K562 (cell line): ENCODE data around the gene PEX11A. TPM values are rescaled to one million over a fixed set of nuclear protein-coding genes. Genes with fewer than 3 reads are reported as not detected.

ENCODE experiments used
- CXXC5 ChIP-seq: fragments of 250-450 bp; sonication (Bioruptor Pico); IDR thresholded peaks from 2 replicates; pipeline ENCODE4 v1.8.0; 2022; ENCODE audit warnings: inconsistent platforms, mild to moderate bottlenecking, moderate library complexity
- ERF ChIP-seq: fragments of 450-650 bp; formaldehyde crosslinking; IDR thresholded peaks from 2 replicates; pipeline ENCODE4 v1.4.0; 2020; ENCODE audit warnings: mild to moderate bottlenecking, mixed read lengths
- FOSL1 ChIP-seq: fragments of 200-800 bp; sonication (Bioruptor generic); conservative IDR thresholded peaks from 2 replicates; pipeline ENCODE4 v1.6.1; 2016; ENCODE audit warnings: missing genetic modification characterization, missing compliant biosample characterization
- FOXM1 ChIP-seq, 2 experiments: fragments of 450-650 bp in 1 of 2; sonication (generic) in 1 of 2; formaldehyde crosslinking in 1 of 2; IDR thresholded peaks; 2 replicates each; pipeline versions ENCODE4 v1.6.1 to v1.9.0; 2017 to 2022; ENCODE audit warnings: low read depth in 2 of 2, mild to moderate bottlenecking in 2 of 2, missing genetic modification reagents in 1 of 2, moderate library complexity in 1 of 2
- GTF2A2 ChIP-seq: IDR thresholded peaks from 2 replicates; pipeline ENCODE4 v1.6.1; 2016; ENCODE audit warnings: mild to moderate bottlenecking, missing genetic modification characterization, missing compliant biosample characterization
- ILK ChIP-seq: fragments of 450-650 bp; IDR thresholded peaks from 2 replicates; pipeline ENCODE4 v1.6.1; 2016; ENCODE audit warnings: missing genetic modification characterization, low read depth, mild to moderate bottlenecking, missing compliant biosample characterization, moderate library complexity, borderline replicate concordance
- KHSRP ChIP-seq: fragments of 450-650 bp; IDR thresholded peaks from 2 replicates; pipeline ENCODE4 v1.6.1; 2017
- KLF6 ChIP-seq: fragments of 250-450 bp; sonication (Bioruptor Pico); IDR thresholded peaks from 2 replicates; pipeline ENCODE4 v1.4.0; 2020; ENCODE audit warnings: mild to moderate bottlenecking, moderate library complexity, borderline replicate concordance
- PCBP2 ChIP-seq: fragments of 200-400 bp; formaldehyde crosslinking; IDR thresholded peaks from 2 replicates; pipeline ENCODE4 v1.6.1; 2018; ENCODE audit warnings: low read length, low read depth, mild to moderate bottlenecking, moderate library complexity; ENCODE audit not compliant: poor library complexity, severe bottlenecking
- POLR3G ChIP-seq: IDR thresholded peaks from 2 replicates; pipeline ENCODE4 v1.6.1; 2011; ENCODE audit not compliant: insufficient read length, insufficient replicate concordance; ENCODE audit errors: extremely low read depth
- PTTG1 ChIP-seq: fragments of 450-650 bp; IDR thresholded peaks from 2 replicates; pipeline ENCODE4 v1.6.1; 2016; ENCODE audit warnings: low read depth, mild to moderate bottlenecking, missing genetic modification characterization, missing compliant biosample characterization
- RBM14 ChIP-seq: fragments of 200-400 bp; formaldehyde crosslinking; IDR thresholded peaks from 2 replicates; pipeline ENCODE4 v1.6.1; 2018; ENCODE audit warnings: low read depth, mild to moderate bottlenecking, low read length, moderate library complexity, borderline replicate concordance; ENCODE audit not compliant: insufficient read depth
- RBM22 ChIP-seq: fragments of 200-400 bp; formaldehyde crosslinking; IDR thresholded peaks from 2 replicates; pipeline ENCODE4 v1.6.1; 2018; ENCODE audit warnings: low read length, low read depth; ENCODE audit not compliant: poor library complexity, severe bottlenecking
- RHOXF2B ChIP-seq: fragments of 250-450 bp; sonication (Bioruptor Pico); conservative IDR thresholded peaks from 2 replicates; pipeline ENCODE4 v1.5.1; 2021
- SMARCA4 ChIP-seq: fragments of 450-650 bp; IDR thresholded peaks from 2 replicates; pipeline ENCODE4 v1.6.1; 2016
- TEAD1 ChIP-seq, 2 experiments: fragments of 450-650 bp in 1 of 2; sonication (generic) in 1 of 2; formaldehyde crosslinking; IDR thresholded peaks; 2 replicates each; pipeline versions ENCODE4 v1.4.0 to v1.8.0; 2020 to 2022; ENCODE audit warnings: mild to moderate bottlenecking in 2 of 2, missing genetic modification reagents in 1 of 2
- ZNF212 ChIP-seq: fragments of 450-650 bp; formaldehyde crosslinking; IDR thresholded peaks from 2 replicates; pipeline ENCODE4 v1.4.0; 2020; ENCODE audit warnings: mild to moderate bottlenecking
- ZNF445 ChIP-seq: fragments of 250-450 bp; sonication (Bioruptor Pico); IDR thresholded peaks from 2 replicates; pipeline ENCODE4 v1.4.0; 2020; ENCODE audit warnings: low read depth, mild to moderate bottlenecking, moderate library complexity
- ZNF766 ChIP-seq: fragments of 200-800 bp; sonication (Bioruptor generic); conservative IDR thresholded peaks from 2 replicates; pipeline ENCODE4 v1.6.1; 2016; ENCODE audit warnings: missing genetic modification characterization, missing compliant biosample characterization
- ZNF785 ChIP-seq: fragments of 250-450 bp; sonication (Bioruptor Pico); IDR thresholded peaks from 2 replicates; pipeline ENCODE4 v1.4.0; 2020; ENCODE audit warnings: mild to moderate bottlenecking
- ZSCAN32 ChIP-seq: fragments of 450-650 bp; formaldehyde crosslinking; IDR thresholded peaks from 2 replicates; pipeline ENCODE4 v1.4.0; 2020; ENCODE audit warnings: mild to moderate bottlenecking, moderate library complexity
- polyA plus RNA-seq, 8 experiments: library from polyadenylated mRNA; depleted of rRNA in 4 of 8; stranded (reverse) in 5 of 8; unstranded in 3 of 8; fragments of >200 nt; fragmentation: Nextera tagmentation in 2 of 8; fragmentation: Illumina TruSeq in 1 of 8; extraction: Ambion mirVana in 2 of 8; extraction: Trizol in 1 of 8; gene quantifications; 2 replicates each; pipeline versions ENCODE4 v1.2.1 to v1.2.3, GENCODE V29; 2011 to 2014; ENCODE audit warnings: inconsistent platforms in 1 of 8, missing spikeins in 1 of 8
- total RNA-seq, 7 experiments: library from RNA; depleted of rRNA in 6 of 7; stranded (reverse); fragments of >200 nt in 6 of 7; fragmentation: Illumina TruSeq in 2 of 7; extraction: Trizol in 2 of 7; gene quantifications; 2 replicates each; pipeline versions ENCODE4 v1.2.1 to v1.2.3, GENCODE V29; 2011 to 2021; ENCODE audit warnings: low replicate concordance in 1 of 7
- TF ChIP-seq, protein P1 (sequence below): fragments of 450-650 bp; formaldehyde crosslinking; IDR thresholded peaks from 2 replicates; pipeline ENCODE4 v1.4.0; 2022; ENCODE audit warnings: mild to moderate bottlenecking, moderate library complexity
- TF ChIP-seq, protein P2 (sequence below): fragments of 200-800 bp; sonication (Bioruptor generic); IDR thresholded peaks from 2 replicates; pipeline ENCODE4 v1.6.1; 2017; ENCODE audit warnings: missing genetic modification characterization, missing compliant biosample characterization
- TF ChIP-seq, protein P3 (sequence below), 3 experiments: IDR thresholded peaks in 2 of 3; conservative IDR thresholded peaks in 1 of 3; 2 replicates each; pipeline ENCODE4 v1.5.1; 2011 to 2012; ENCODE audit warnings: low read length in 3 of 3, mild to moderate bottlenecking in 3 of 3, control low read depth in 2 of 3, improper control_type of control experiment in 1 of 3, inconsistent platforms in 1 of 3, low read depth in 1 of 3, mixed read lengths in 1 of 3, moderate library complexity in 1 of 3; ENCODE audit not compliant: insufficient read depth in 2 of 3
- TF ChIP-seq, protein P4 (sequence below): IDR thresholded peaks from 2 replicates; pipeline ENCODE4 v1.6.1; 2011; ENCODE audit not compliant: insufficient read length; ENCODE audit errors: extremely low read depth

Gene PEX11A
- total and polyA plus RNA-seq, 9 of the 15 experiments (the other 6 are each of a cell fraction or from before 2014, with no cell fraction given): not detected

DNA sequence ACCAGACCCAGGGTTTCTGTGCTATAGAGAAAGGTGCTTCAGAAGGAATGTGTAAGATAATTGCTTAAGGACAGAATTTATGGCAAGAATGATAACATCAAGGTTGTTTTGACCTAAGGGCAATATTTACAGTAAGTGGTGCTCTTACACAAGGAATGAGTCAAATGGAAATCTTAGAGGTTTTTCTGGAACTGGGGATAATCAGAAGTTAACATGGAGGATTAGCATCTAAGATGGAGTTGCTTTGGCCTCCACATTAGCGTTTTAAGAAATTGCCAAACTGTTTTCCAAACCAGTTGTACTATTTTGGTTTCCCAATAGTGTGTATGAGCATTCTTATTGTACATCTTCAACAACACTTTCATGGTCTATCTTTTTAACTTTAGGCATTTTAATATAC lies 3.1 kb upstream of the PEX11A start (continued):
- TF ChIP-seq, protein P1, sequence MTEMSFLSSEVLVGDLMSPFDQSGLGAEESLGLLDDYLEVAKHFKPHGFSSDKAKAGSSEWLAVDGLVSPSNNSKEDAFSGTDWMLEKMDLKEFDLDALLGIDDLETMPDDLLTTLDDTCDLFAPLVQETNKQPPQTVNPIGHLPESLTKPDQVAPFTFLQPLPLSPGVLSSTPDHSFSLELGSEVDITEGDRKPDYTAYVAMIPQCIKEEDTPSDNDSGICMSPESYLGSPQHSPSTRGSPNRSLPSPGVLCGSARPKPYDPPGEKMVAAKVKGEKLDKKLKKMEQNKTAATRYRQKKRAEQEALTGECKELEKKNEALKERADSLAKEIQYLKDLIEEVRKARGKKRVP (CRISPR knock-in tag): no peak
- TF ChIP-seq POLR3G: no peak
- TF ChIP-seq SMARCA4: no peak
- TF ChIP-seq, protein P2, sequence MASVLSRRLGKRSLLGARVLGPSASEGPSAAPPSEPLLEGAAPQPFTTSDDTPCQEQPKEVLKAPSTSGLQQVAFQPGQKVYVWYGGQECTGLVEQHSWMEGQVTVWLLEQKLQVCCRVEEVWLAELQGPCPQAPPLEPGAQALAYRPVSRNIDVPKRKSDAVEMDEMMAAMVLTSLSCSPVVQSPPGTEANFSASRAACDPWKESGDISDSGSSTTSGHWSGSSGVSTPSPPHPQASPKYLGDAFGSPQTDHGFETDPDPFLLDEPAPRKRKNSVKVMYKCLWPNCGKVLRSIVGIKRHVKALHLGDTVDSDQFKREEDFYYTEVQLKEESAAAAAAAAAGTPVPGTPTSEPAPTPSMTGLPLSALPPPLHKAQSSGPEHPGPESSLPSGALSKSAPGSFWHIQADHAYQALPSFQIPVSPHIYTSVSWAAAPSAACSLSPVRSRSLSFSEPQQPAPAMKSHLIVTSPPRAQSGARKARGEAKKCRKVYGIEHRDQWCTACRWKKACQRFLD (CRISPR knock-in tag): peak; percentile 55; the same call in 1 of the 2 replicates
- TF ChIP-seq KLF6 (CRISPR knock-in tag): peak; percentile 31; the same call in 1 of the 2 replicates
- peak; percentile 63; the same call in 1 of the 2 replicates for TF ChIP-seq GTF2A2 (tag)
- 0 out of 2 replicates have a peak, but pooled peaks have one; percentile 68 for TF ChIP-seq PTTG1 (tag)
- TF ChIP-seq, protein P3, sequence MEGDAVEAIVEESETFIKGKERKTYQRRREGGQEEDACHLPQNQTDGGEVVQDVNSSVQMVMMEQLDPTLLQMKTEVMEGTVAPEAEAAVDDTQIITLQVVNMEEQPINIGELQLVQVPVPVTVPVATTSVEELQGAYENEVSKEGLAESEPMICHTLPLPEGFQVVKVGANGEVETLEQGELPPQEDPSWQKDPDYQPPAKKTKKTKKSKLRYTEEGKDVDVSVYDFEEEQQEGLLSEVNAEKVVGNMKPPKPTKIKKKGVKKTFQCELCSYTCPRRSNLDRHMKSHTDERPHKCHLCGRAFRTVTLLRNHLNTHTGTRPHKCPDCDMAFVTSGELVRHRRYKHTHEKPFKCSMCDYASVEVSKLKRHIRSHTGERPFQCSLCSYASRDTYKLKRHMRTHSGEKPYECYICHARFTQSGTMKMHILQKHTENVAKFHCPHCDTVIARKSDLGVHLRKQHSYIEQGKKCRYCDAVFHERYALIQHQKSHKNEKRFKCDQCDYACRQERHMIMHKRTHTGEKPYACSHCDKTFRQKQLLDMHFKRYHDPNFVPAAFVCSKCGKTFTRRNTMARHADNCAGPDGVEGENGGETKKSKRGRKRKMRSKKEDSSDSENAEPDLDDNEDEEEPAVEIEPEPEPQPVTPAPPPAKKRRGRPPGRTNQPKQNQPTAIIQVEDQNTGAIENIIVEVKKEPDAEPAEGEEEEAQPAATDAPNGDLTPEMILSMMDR (IDR thresholded peaks at IDR 0.05 in 2 of 3, conservative IDR thresholded peaks at IDR 0.05 in 1 of 3; ENCODE audit: insufficient read depth in 2 of 3, low read depth in 1 of 3, low read length in 3 of 3): peak in 1 of 3 experiments; percentile 16; a peak in 1 of 6 replicates
- TF ChIP-seq CXXC5 (CRISPR knock-in tag): no peak
- no peak for TF ChIP-seq ZNF212 (CRISPR knock-in tag)
- no peak for TF ChIP-seq RHOXF2B (CRISPR knock-in tag)
- no peak for TF ChIP-seq RBM22
- TF ChIP-seq ZNF785 (CRISPR knock-in tag): no peak
- no peak for TF ChIP-seq ILK (tag)
- peak; percentile 26; the same call in 1 of the 2 replicates for TF ChIP-seq FOSL1 (tag)
- TF ChIP-seq FOXM1 (IDR thresholded peaks at IDR 0.05; ENCODE audit: low read depth): no peak
- TF ChIP-seq FOXM1 (CRISPR knock-in tag; IDR thresholded peaks at IDR 0.05; ENCODE audit: low read depth): no peak
- peak; percentile 83 for TF ChIP-seq ZNF766
- TF ChIP-seq ERF (CRISPR knock-in tag): no peak
- no peak for TF ChIP-seq PCBP2
- TF ChIP-seq, protein P4, sequence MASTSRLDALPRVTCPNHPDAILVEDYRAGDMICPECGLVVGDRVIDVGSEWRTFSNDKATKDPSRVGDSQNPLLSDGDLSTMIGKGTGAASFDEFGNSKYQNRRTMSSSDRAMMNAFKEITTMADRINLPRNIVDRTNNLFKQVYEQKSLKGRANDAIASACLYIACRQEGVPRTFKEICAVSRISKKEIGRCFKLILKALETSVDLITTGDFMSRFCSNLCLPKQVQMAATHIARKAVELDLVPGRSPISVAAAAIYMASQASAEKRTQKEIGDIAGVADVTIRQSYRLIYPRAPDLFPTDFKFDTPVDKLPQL: no peak
- TF ChIP-seq TEAD1 (CRISPR knock-in tag; IDR thresholded peaks at IDR 0.05): peak in 1 of 2 experiments; percentile 76; a peak in 2 of 4 replicates
- no peak for TF ChIP-seq ZNF445 (CRISPR knock-in tag)
- no peak for TF ChIP-seq RBM14
- no peak for TF ChIP-seq KHSRP
- no peak for TF ChIP-seq ZSCAN32 (CRISPR knock-in tag)
